GM06990 (cell line): Measurements from ENCODE around the gene PTPRF.

Experiments
- DNase-seq: peaks from one replicate; pipeline ENCODE4 v3.0.0-alpha.2; 2011; ENCODE audit not compliant: insufficient read length; ENCODE audit errors: extremely low read depth
- H3K27me3 ChIP-seq: replicated peaks from 2 replicates; pipeline ENCODE4 v1.6.0; 2011; ENCODE audit warnings: low read length; ENCODE audit not compliant: control insufficient read depth, insufficient read depth
- H3K36me3 ChIP-seq: 2 replicates; pipeline ENCODE4 v1.5.1; 2011; ENCODE audit warnings: low read length; ENCODE audit not compliant: control insufficient read depth, insufficient read depth
- H3K4me3 ChIP-seq: replicated peaks from 2 replicates; pipeline ENCODE4 v1.5.1; 2011; ENCODE audit warnings: low read depth, mild to moderate bottlenecking, control low read depth, low read length
- TF ChIP-seq, protein P1 (sequence below): IDR thresholded peaks from 2 replicates; pipeline ENCODE4 v1.5.1; 2011; ENCODE audit warnings: low read length, control low read depth, mild to moderate bottlenecking, inconsistent platforms; ENCODE audit not compliant: insufficient read depth, poor library complexity, severe bottlenecking

The PTPRF gene

DNA sequence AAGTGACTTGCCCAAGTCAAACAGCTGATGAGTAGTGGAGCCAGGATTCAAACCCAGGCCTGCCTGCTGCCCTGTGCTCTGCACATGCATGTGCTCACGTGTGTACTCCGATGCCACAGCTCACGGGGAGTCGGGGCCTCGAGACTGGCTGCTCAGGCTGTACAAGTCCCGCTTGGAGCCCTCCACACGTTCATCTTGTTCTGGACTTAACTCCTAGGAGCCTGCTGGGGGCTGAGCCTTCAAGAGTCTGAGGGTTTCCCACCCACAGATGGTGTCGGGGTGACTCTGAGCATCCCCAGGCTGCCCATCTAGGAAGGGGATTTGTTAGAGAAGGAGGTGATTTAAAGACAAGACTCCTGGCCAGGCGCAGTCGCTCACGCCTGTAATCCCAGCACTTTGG, 83.5 kb downstream of the PTPRF start:
- TF ChIP-seq, protein P1, sequence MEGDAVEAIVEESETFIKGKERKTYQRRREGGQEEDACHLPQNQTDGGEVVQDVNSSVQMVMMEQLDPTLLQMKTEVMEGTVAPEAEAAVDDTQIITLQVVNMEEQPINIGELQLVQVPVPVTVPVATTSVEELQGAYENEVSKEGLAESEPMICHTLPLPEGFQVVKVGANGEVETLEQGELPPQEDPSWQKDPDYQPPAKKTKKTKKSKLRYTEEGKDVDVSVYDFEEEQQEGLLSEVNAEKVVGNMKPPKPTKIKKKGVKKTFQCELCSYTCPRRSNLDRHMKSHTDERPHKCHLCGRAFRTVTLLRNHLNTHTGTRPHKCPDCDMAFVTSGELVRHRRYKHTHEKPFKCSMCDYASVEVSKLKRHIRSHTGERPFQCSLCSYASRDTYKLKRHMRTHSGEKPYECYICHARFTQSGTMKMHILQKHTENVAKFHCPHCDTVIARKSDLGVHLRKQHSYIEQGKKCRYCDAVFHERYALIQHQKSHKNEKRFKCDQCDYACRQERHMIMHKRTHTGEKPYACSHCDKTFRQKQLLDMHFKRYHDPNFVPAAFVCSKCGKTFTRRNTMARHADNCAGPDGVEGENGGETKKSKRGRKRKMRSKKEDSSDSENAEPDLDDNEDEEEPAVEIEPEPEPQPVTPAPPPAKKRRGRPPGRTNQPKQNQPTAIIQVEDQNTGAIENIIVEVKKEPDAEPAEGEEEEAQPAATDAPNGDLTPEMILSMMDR, result no peak
- Histone ChIP-seq H3K36me3 (no peaks in the 10 kb centered on the region), H3K4me3 (no peak overlapping the region), H3K27me3 (no peaks in the 10 kb centered on the region)
- DNase-seq, result no peak

DNA sequence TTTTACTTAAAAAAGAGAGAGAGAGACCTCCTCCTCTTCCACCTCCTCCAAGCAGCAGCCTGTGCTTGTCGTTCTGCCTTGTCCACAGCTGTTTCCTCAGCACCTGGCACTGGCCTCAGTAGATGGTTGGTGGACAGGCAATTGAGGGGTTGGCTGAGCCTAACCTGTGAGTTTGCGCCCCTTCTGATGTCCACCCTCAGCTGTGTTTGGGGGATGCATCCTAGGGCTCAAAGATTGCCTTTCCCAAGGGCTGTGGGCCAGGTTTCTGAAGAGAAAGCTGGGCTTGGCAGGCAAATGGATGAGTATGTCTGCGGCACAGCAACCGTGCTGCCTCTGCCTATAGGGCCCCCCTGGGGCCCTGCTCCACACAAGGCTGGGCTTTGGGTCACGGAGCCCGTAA, 84.2 kb downstream of the PTPRF start:
- DNase-seq, result no peak
- Histone ChIP-seq H3K36me3 (no peaks in the 10 kb centered on the region), H3K27me3 (no peaks in the 10 kb centered on the region), H3K4me3 (no peak overlapping the region)
- TF ChIP-seq, protein P1, result no peak

DNA sequence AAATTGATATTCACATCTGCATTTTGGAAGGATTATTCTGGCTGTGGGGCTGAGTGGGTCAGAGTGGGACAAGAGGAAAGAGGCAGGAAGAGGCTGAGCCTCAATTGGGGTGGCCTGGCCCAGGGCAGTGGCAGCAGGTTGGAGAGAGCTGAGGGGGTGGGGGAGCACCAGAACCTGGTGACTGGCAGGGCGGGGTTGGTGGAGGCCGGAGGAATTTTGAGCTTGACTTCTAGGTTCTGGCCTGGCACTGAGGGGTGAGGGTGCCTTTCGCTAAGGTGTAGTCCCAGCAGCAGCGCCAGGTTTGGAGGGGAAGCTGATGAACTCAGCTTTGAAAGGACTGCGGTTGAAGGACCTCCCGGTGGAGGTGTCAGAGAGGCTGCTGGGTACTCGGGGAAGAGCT, 85.7 kb downstream of the PTPRF start:
- Histone ChIP-seq H3K4me3 (no peak overlapping the region), H3K36me3 (no peaks in the 10 kb centered on the region), H3K27me3 (no peaks in the 10 kb centered on the region)
- DNase-seq, result no peak
- TF ChIP-seq, protein P1, result no peak

DNA sequence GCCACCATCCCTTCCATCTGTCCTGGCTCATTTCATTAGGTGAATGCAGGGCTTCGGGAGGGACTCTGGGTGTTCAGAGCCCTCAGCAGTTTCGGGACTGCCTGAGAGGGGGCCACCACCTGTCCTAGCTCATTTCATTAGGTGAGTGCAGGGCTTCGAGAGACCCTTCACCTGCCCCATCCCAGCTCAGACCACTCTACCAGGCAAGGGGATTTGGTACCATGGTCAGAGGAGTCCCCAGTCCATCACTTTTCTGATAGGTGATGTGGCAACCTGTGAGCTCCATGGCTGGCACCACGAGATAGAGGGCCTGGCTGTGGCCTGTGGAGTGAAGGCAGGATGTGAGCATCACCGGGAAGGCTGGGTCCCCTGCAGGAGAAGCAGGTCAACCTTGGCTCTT, 86.3 kb downstream of the PTPRF start:
- TF ChIP-seq, protein P1, result no peak
- no peak overlapping the region for H3K4me3 ChIP-seq
- no peaks in the 10 kb centered on the region for H3K27me3 ChIP-seq
- no peak for DNase-seq
- H3K36me3 ChIP-seq, result no peaks in the 10 kb centered on the region

DNA sequence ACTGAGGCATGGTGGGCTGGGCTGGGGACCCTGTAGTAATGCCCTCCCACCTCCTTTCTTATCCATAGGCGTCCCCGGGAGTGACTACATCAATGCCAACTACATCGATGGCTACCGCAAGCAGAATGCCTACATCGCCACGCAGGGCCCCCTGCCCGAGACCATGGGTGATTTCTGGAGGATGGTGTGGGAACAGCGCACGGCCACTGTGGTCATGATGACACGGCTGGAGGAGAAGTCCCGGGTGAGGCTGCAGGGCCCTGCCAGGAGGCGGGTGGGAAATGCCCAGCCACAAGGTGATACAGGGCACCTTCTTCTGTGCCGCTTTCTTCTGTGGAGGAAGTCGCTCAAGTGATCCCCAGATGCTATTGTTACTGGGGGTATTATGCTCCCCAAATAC, 87.0 kb downstream of the PTPRF start:
- no peaks in the 10 kb centered on the region for H3K36me3 ChIP-seq
- TF ChIP-seq, protein P1, result no peak
- no peaks in the 10 kb centered on the region for H3K27me3 ChIP-seq
- no peak overlapping the region for H3K4me3 ChIP-seq
- DNase-seq, result no peak

DNA sequence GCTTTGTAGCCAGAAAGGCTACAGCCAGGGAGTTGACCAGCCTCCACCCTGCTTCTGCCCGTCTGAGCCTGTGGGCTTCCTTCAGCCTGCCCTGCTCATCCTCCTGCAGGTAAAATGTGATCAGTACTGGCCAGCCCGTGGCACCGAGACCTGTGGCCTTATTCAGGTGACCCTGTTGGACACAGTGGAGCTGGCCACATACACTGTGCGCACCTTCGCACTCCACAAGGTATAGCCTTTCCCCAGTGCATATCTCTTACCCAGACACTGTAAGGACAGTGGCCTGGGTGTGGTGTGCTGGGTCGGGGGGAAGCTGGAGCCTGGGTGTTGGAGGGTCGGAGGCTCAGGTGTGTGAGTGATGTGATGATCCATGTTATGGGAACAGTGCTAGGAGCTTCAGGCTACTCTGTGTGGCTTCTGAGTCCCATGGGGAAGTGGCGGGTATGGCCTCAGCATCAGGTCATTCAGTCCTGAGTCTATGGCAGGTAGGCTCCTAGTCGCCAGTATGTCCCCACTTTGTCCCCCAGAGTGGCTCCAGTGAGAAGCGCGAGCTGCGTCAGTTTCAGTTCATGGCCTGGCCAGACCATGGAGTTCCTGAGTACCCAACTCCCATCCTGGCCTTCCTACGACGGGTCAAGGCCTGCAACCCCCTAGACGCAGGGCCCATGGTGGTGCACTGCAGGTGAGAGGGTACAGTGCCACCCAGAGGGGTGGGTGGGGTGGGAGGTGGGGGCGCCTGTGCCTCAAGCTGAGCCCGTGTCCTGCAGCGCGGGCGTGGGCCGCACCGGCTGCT, 88.0 kb downstream of the PTPRF start:
- H3K4me3 ChIP-seq, result no peak overlapping the region
- no peaks in the 10 kb centered on the region for H3K27me3 ChIP-seq
- no peaks in the 10 kb centered on the region for H3K36me3 ChIP-seq
- no peak for DNase-seq
- TF ChIP-seq, protein P1, result no peak
